ENCODE data around the gene LITAFD. TPM values are rescaled to one million over a fixed set of nuclear protein-coding genes. Genes with fewer than 3 reads are reported as not detected.

LITAFD gene
- total and polyA plus RNA-seq, 2 experiments from 2014 or later, result not detected

- TF ChIP-seq JUNB (IDR thresholded peaks at IDR 0.05; ENCODE audit: unreplicated experiment) (no peak), REST (IDR thresholded peaks at IDR 0.05; ENCODE audit: unreplicated experiment) (no peak), EZH2phosphoT487 (IDR thresholded peaks at IDR 0.05; ENCODE audit: unreplicated experiment) (no peak)
Measured at GRCh38 chr16:8904018-8904430, 21.9 kb downstream of the LITAFD start (continued).

GRCh38 chr16:8905168-8905762, 23.1 kb downstream of the LITAFD start:
- no peaks in the 10 kb centered on the region for H3K9me3 Mint-ChIP-seq
- H3K4me2 ChIP-seq, result no peak overlapping the region
- H3K27me3 ChIP-seq (ENCODE audit: insufficient read depth), result no peaks in the 10 kb centered on the region
- H3K27ac Mint-ChIP-seq, result no peak overlapping the region
- H3K4me1 ChIP-seq (ENCODE audit: insufficient read depth), result no peaks in the 10 kb centered on the region
- peaks cover 5% of the 10 kb centered on the region; the same call in 1 of the 2 replicates for H3K79me2 ChIP-seq (replicated peaks; ENCODE audit: insufficient read depth)
- no peaks in the 10 kb centered on the region for H3K9me2 ChIP-seq (ENCODE audit: insufficient read depth)
- H2AFZ ChIP-seq, result no peak overlapping the region
- DNase-seq (ENCODE audit: low spot score) (peak; percentile 57), ATAC-seq (peak; percentile 79)
- 0 out of 2 replicates have a peak overlapping the region, but pooled peaks have one; percentile 43 for H3K27ac ChIP-seq (ENCODE audit: low read depth)
- no peak overlapping the region for H3K4me3 Mint-ChIP-seq
- H3K36me3 ChIP-seq (ENCODE audit: insufficient read depth), result peaks cover 73% of the 10 kb centered on the region
- no peak for TF ChIP-seq CREB1 (CRISPR knock-in tag; IDR thresholded peaks at IDR 0.05; ENCODE audit: low read depth)
- peak; percentile 28 to 74; a peak in 3 of 4 replicates for TF ChIP-seq CTCF (conservative IDR thresholded peaks at IDR 0.05; ENCODE audit: low read depth in 2 of 2)
- H3K4me3 ChIP-seq, result no peak overlapping the region
- H3K36me3 Mint-ChIP-seq (ENCODE audit: low read depth), result peaks cover 90% of the 10 kb centered on the region
- peaks cover 5% of the 10 kb centered on the region for H3K27me3 Mint-ChIP-seq (ENCODE audit: insufficient read depth, low read depth, poor library complexity)
- no peaks in the 10 kb centered on the region; the same call in 2 of the 3 replicates for H3K4me1 Mint-ChIP-seq
- H3F3A ChIP-seq (replicated peaks; ENCODE audit: low read depth), result peaks cover 19% of the 10 kb centered on the region
- H4K20me1 ChIP-seq (replicated peaks; ENCODE audit: insufficient read depth), result peaks cover 32% of the 10 kb centered on the region

GRCh38 chr16:8905795-8906591, 23.8 kb downstream of the LITAFD start:
- Histone ChIP-seq H4K20me1 (replicated peaks; ENCODE audit: insufficient read depth) (peaks cover 38% of the 10 kb centered on the region), H3K36me3 (ENCODE audit: insufficient read depth) (peaks cover 67% of the 10 kb centered on the region), H3K27me3 (ENCODE audit: insufficient read depth) (no peaks in the 10 kb centered on the region), H3K27ac (ENCODE audit: low read depth) (peak overlapping the region; percentile 75), H3F3A (replicated peaks; ENCODE audit: low read depth) (peaks cover 22% of the 10 kb centered on the region), H3K79me2 (replicated peaks; ENCODE audit: insufficient read depth) (peaks cover 13% of the 10 kb centered on the region; the same call in 1 of the 2 replicates), H3K4me2 (no peak overlapping the region), H3K4me3 (no peak overlapping the region), H3K4me1 (ENCODE audit: insufficient read depth) (no peaks in the 10 kb centered on the region), H2AFZ (no peak overlapping the region), H3K9me2 (ENCODE audit: insufficient read depth) (no peaks in the 10 kb centered on the region)
- H3K27me3 Mint-ChIP-seq (ENCODE audit: insufficient read depth, low read depth, poor library complexity), result peaks cover 5% of the 10 kb centered on the region
- ATAC-seq, result peak; percentile 94
- H3K36me3 Mint-ChIP-seq (ENCODE audit: low read depth), result peaks cover 90% of the 10 kb centered on the region
- H3K4me3 Mint-ChIP-seq, result no peak overlapping the region
- peaks cover 5% of the 10 kb centered on the region for H3K4me1 Mint-ChIP-seq
- H3K27ac Mint-ChIP-seq, result 0 out of 2 replicates have a peak overlapping the region, but pooled peaks have one; percentile 32
- peak; percentile 80 for DNase-seq (ENCODE audit: low spot score)
- H3K9me3 Mint-ChIP-seq, result no peaks in the 10 kb centered on the region
- TF ChIP-seq ZNF462 (CRISPR knock-in tag; IDR thresholded peaks at IDR 0.05), result no peak

Data from GM23338 (cell line).